Dermis blood vessel endothelial cell (primary cell): ENCODE data around the gene CPNE8. TPM values are rescaled to one million over a fixed set of nuclear protein-coding genes. Genes with fewer than 3 reads are reported as not detected.
A peak's percentile ranks its signal among the peaks of the same experiment; 100 is the strongest.

ENCODE experiments used
- DNase-seq: peaks from one replicate; pipeline ENCODE4 v3.0.0; 2010
- total RNA-seq: library from RNA; depleted of rRNA; stranded (reverse); fragments of >200 nt; gene quantifications from 2 replicates; pipeline ENCODE4 v1.2.3, GENCODE V29; 2014

Gene CPNE8
- total RNA-seq, 1 donor from 2014 or later = 29.4 TPM

DNA sequence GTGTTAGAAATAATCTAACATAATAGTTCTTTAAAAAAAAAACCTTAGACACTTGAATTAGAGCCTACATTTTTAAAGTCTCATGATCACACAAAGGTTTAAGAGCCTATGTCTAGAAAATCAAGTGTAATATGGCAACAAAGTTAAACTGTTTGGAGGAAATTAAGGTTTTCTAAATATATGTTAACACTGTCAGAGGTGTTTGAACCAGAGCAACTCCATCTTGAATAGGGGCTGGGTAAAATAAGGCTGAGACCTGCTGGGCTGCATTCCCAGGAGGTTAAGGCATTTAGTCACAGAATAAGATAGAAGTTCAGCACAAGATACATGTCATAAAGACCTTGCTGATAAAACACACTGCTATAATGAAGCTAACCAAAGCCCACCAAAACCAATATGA lies 12.4 kb downstream of the CPNE8 start:
- DNase-seq = no peak

DNA sequence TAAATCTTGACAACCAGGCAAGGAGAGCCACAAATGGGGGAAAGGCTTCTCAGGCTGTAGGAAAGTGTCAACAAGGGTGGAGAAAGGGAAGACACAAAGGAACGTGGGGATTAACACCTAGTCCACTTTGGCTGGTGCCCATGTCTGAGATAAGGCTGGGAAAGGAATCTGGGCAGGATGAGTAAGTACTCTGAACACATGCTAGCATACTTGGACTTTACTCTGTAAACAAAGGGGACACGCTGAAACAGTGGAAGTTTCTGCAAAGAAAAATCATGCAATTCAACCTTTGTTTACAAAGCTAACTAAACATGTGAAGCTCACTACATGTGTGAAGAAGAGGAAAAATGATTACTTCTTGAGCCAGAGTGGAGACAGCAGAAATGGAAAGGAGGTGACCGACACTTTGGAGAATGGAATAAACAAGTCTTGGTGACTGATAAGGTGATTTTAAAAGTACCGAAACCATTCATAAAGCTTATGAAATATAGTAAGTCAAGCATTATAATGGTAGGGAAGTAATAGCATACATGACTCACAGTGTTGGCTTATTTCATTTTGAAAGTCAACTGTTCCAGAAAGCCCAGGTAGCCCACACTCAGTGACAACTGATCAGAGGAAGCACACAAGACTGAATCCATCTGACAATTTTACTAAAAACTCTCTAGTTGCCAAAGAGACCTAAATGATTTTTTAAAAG lies 13.2 kb downstream of the CPNE8 start:
- no peak for DNase-seq

- DNase-seq = no peak
Observed at GRCh38 chr12:38890102-38890855, 15.1 kb downstream of the CPNE8 start.

DNA sequence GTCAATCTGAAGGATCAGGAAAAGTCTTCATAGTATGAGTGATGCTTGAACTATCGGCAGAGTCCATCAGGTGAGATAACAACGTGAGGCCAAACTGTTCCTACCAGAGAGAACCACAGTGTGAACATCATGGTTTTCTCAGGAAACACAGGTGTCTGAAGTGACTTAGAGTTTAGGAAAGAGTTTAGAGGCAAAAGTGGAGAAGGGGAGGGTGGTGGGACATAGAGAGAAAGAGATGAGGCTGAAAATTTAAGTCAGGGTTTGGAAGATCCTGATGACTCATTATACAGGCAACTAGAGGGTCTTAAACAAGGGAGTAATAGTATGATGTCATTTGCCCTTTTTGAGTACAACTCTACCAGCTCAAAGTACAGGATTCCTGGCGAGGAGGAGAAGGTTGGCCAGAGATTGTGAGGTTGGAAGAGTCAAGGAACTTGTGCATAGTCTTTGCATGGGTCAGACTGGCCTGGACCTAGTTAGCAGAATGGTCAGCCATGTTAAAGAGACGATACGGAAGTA lies 16.0 kb downstream of the CPNE8 start:
- DNase-seq = no peak

- no peak for DNase-seq
Observed at GRCh38 chr12:38887770-38888169, 17.6 kb downstream of the CPNE8 start.

GRCh38 chr12:38886931-38887330 lies 18.5 kb downstream of the CPNE8 start:
- DNase-seq = no peak

- DNase-seq = peak; percentile 48
Observed at GRCh38 chr12:38886064-38886463, 19.3 kb downstream of the CPNE8 start.

DNA sequence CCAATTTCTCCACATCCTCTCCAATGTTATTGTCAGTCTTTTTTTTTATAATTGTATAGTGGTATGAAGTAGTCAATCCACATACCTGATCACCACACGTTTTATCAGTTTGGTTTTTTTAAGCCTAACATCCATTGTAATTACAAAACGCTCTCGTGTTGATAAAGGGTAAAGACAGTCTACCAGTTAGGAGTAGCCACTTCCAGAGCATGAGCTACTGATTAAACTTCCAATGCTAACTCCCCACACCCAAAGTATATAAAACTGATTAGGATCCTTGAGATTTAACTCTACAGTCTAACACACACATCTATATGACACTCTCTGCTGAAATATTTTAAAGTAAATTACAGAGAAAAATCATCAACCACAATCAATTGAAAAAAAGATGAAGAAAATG lies 20.7 kb downstream of the CPNE8 start:
- DNase-seq = no peak

DNA sequence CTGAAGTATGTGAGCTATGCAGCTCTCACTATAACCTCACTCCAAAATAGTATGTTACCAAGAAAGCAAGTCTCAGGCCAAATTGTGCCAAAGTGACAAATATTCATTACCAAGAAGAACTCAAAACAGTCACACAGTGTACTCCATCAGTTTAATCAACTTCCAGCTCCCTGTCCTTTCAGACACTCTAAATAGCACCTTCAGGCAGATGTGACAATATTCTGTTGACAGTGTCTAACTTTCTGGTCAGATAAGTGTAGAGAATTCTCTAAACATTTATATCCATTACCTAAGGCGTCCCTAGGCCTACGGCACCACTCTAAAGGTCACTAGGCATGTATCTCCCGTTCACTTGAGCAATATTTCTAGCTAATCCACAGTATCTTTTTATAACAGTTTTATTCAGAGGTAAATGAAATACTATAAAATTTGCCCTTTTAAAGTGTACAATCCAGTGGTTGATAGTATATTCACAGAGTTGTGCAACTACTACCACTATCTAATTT lies 21.7 kb downstream of the CPNE8 start:
- DNase-seq = no peak

- DNase-seq = no peak
Observed at GRCh38 chr12:38880288-38880687, 25.1 kb downstream of the CPNE8 start.

GRCh38 chr12:38878986-38879385 lies 26.4 kb downstream of the CPNE8 start:
- no peak for DNase-seq

DNA sequence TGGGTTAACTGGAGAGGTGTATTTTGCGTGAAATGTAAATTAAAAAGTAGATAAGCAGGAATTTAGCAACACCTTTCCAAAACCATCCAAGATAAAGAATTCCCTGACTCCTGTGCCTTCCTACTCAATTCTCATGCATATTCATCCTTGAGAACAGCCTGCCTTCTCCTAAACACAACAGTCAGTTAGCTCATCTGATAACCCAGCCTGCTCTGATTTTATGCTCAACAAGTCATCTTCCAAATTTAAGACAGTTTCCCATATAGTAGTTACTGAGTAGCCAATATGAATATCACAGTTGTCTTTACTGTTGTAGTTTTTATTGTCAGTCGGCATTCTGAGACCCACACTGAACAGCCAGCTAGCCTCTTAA lies 27.1 kb downstream of the CPNE8 start:
- DNase-seq = no peak

DNA sequence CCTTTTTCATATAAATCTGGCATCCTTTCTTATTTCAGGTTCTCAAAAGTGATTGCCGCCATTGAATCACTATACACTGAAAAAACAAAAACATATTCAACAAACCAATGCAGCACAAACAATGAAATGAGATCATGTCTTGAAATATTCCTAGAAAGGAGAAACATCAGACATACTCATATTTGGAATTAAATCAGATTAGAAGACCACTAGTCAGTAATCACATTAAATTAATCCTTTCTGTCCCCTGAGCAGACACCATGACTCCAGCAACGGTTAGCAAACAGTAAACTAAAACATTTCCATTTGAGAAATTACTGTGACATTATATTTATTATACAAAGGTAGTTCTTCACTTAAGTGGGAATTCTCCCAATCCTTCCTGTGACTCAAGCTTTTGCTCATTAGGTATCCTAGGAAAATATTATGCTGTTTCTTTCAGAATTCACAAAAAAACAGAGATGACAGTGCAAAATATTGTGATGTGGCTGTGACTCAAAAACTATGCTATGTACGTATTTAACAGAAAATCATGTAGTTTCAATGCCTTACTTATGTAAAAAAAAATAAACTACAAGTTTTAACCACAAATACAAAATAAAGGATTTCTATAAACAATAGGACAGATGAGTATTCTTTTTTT lies 29.7 kb downstream of the CPNE8 start:
- peak; percentile 77 for DNase-seq

- no peak for DNase-seq
Observed at GRCh38 chr12:38872561-38872960, 32.8 kb downstream of the CPNE8 start.

DNA sequence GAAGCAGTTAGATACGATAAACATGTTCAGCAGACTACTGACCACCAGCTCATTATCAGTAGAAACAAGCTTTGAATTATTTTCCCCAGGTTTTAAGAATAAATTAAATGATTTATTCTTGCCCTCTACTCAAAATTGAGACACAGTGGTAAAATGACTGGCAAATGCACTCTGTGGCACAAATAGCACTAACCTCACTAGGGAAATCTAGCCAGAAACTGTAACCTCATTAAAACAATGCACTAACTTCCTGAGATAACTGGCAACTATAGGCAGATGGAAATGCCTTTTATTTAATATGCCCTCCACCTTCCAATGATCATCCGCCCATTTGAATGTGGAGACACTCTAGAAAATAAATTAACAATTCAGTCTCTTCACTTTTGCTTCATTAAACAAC lies 33.2 kb downstream of the CPNE8 start:
- DNase-seq = peak; percentile 63

GRCh38 chr12:38869036-38869435 lies 36.4 kb downstream of the CPNE8 start:
- DNase-seq = no peak

- DNase-seq = no peak
Observed at GRCh38 chr12:38850461-38850860, 54.9 kb downstream of the CPNE8 start.

GRCh38 chr12:38847247-38847646 lies 58.1 kb downstream of the CPNE8 start:
- DNase-seq = peak; percentile 9

GRCh38 chr12:38844267-38844666 lies 61.1 kb downstream of the CPNE8 start:
- no peak for DNase-seq

DNA sequence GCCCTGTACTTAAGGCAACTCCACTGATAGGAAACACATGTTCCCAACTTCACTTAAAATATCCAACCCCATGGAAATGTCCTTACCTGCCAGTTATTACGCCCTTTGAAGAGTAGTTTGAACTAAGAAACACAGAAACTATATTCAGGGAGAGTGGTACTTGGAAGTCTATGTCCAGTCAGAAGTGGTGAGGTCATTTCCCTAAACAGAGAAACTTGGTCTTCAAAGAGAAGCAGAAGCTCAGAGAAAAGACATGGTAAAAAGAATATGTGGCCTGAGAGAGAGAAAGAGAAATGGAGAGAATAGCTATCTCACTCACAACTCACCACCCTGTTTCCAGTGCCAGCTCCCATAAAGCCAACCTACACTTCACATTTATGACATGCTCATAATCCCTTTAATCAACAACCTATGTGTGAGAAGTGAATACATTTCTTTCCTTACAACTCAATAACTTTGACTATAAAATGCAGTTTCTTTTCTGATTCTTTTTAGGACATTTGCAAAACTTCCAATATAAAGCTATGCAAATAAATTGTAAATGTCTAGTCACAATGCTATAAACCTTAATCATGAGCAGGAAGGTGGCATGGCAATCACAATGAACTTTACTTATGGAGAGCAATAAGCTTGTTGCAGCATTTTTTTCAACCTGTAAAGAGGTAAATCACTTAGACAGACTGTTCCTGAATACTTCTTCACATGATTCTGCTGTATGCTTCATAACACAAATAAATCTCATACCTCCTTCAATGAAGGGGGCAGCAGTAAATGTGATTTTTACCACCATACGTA lies 67.1 kb downstream of the CPNE8 start:
- peak; percentile 32 for DNase-seq

DNA sequence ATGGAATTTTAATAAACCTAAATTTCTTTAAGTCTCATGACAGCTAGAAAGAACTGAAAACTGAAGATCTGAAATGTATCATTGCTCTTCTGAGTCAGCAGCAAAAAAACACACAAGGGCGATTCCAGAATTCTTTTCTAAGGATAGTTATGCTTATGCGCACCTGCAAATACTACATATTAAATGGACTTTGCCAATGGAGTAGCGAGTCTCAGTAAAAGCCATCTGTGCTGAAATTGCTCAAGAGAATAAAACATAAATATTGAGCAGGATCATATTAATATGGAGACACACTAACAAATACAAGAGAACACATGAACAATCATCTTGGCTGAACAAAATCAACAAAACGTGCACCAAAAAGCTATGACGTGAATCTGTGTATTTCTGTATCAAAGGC lies 73.7 kb downstream of the CPNE8 start:
- DNase-seq = no peak

DNA sequence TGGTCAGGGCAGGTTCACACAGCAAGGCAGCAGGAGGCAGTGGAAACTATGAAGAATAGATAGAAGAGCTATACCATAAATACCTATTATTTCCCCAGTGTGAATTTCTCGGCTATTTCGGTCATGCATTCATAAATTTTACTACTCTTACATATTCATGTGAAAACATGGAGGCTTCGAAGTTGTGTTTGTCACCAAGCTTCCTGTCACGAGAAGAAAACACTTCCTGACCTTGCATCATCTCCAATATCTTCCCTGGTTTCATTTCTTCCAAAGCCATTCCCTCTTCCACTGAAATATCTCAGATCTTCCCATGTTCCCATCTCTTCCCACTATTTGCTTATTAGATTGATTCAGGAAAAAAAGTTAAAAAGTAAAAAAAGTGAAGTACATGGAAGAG lies 80.4 kb downstream of the CPNE8 start:
- no peak for DNase-seq

DNA sequence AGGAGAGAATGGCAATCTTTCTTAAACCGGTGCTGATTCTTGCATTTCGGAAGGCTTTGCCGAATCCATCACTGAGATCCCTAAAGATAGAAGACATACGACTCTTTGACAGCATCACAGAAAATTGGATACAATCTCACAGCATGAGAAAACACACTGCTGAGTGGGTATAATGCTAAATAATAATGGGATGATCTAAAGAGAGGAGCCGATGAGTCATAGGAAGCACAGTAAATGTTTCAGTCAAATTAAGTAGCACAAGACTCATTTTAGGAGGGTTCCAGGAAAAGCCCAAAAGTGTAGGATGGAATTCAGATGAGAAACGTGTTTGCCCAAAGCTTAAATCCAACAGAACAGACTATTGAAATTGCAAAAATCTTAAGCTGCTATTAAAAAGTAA lies 81.7 kb downstream of the CPNE8 start:
- DNase-seq = peak; percentile 40
